ENCODE results near the gene TNNT2. TPM values are rescaled to one million over a fixed set of nuclear protein-coding genes. Genes with fewer than 3 reads are reported as not detected.
A peak's percentile ranks its signal among the peaks of the same experiment; 100 is the strongest.

TNNT2 gene
- total and polyA plus RNA-seq, 2 of the 8 experiments (the other 6 are each of a cell fraction or from before 2014, with no cell fraction given): 3.1 to 21.0 TPM

DNA sequence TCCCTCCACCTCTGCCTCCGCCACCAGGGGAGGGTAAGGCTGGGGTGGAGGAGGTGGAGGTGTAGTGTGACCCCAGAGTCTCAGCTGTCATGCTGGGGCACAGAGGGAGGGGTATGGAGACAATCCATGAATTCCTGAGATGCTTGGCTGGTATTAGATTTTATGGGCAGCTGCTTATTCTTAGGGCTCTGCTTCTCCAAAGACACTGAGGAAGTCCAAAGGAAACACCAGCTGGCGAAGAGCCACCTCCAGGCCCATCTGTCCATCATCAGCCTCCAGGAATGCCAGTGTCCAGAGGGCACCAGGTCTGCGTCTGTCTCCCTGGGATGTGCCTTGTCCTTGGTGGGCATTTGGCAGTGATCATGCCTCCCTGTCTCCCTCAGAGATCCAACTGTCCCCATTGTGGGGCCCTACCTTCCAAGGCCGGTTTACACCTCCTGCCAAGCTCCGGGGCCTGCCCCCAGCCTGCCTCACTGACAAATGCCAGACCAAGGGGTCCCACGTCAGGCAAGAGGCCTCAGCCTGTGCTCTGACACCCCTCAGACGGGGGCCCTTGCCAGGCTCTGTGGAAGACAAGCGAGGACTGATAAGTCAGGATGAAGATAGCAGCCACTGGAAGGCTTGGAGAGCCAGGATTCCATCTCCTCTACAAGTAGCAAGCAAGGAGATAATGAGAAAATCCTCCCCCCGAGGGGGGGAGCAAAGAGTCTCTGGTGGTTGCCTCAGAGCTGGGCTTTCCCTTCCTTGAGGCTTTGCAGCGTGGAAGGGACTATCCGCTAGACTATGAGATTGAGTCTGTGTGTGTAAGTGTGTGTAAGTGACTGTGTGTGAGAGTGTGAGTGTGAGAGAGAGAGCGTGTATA is 42.5 kb upstream of the TNNT2 start:
- no peak overlapping the region for H3K4ac ChIP-seq (replicated peaks; ENCODE audit: insufficient read length, low read depth, low read length)
- H3K79me1 ChIP-seq (ENCODE audit: low read depth, low read length): no peaks in the 10 kb centered on the region
- H3K18ac ChIP-seq (ENCODE audit: extremely low read depth, low read length): no peak overlapping the region
- H3K23ac ChIP-seq (ENCODE audit: insufficient read length): no peak overlapping the region
- no peak overlapping the region for H2BK5ac ChIP-seq (ENCODE audit: low read depth, low read length)
- H3K4me2 ChIP-seq (ENCODE audit: insufficient read depth in 1 of 2, low read depth in 2 of 2, low read length in 2 of 2): no peak overlapping the region
- H2BK20ac ChIP-seq (ENCODE audit: low read length): no peak overlapping the region
- H3K56ac ChIP-seq (replicated peaks; ENCODE audit: insufficient read length, low read depth, low read length): no peak overlapping the region
- peak overlapping the region; percentile 61 for H4K91ac ChIP-seq (replicated peaks; ENCODE audit: insufficient read length, low read length)
- H2BK15ac ChIP-seq (ENCODE audit: low read length): no peak overlapping the region
- TF ChIP-seq NANOG (IDR thresholded peaks at IDR 0.05; ENCODE audit: insufficient read depth, low read depth, low read length, poor library complexity, severe bottlenecking): no peak
- TF ChIP-seq ZNF274 (IDR thresholded peaks at IDR 0.05; ENCODE audit: borderline replicate concordance, extremely low read depth, low read length): no peak
- no peak for TF ChIP-seq CHD1 (IDR thresholded peaks at IDR 0.05; ENCODE audit: low read depth, low read length)
- TF ChIP-seq RXRA (IDR thresholded peaks at IDR 0.05; ENCODE audit: insufficient read depth, low read depth, low read length): no peak
- no peak for TF ChIP-seq SP1 (IDR thresholded peaks at IDR 0.05; ENCODE audit: low read depth, low read length)
- no peaks in the 10 kb centered on the region for H4K20me1 ChIP-seq (replicated peaks in 1 of 2; ENCODE audit: control insufficient read depth in 1 of 2, insufficient read depth in 2 of 2, low read length in 2 of 2)
- peaks cover 0 to 10% (median 0%) of the 10 kb centered on the region in 4 experiments; a peak in 1 of 7 replicates for H3K4me1 ChIP-seq (replicated peaks in 1 of 4; ENCODE audit: control insufficient read depth in 3 of 4, insufficient read depth in 4 of 4, low read length in 3 of 4)
- H3K9ac ChIP-seq (replicated peaks in 1 of 4; ENCODE audit: extremely low read depth in 1 of 4, low read depth in 3 of 4, low read length in 3 of 4): no peak overlapping the region
- H3K27me3 ChIP-seq (replicated peaks in 1 of 4; ENCODE audit: control insufficient read depth in 3 of 4, extremely low read depth in 1 of 4, insufficient read depth in 3 of 4, low read length in 3 of 4): 0 out of 7 replicates have a peak, but pooled peaks cover 0 to 2% (median 0%) of the 10 kb centered on the region in 4 experiments
- no peak overlapping the region for H3K4me3 ChIP-seq (ENCODE audit: extremely low read depth in 1 of 4, insufficient read depth in 2 of 4, low read depth in 3 of 4, low read length in 4 of 4)
- H2AFZ ChIP-seq (ENCODE audit: low read length): no peak overlapping the region
- no peak overlapping the region for H2AK5ac ChIP-seq (ENCODE audit: low read depth, low read length)
- 86% methylated on average over 12 of the region's 12 CpGs; no CpG with 5 or more reads in 1 of the 2 experiments for WGBS, 2 experiments (ENCODE audit: extremely low coverage in 1 of 2, insufficient coverage in 1 of 2, insufficient read length in 1 of 2, insufficient replicate concordance in 2 of 2, low coverage in 1 of 2, low lambda C conversion rate in 2 of 2, missing lambda C conversion rate in 1 of 2)
- H3K14ac ChIP-seq (ENCODE audit: insufficient read length): no peak overlapping the region
- H2BK120ac ChIP-seq (replicated peaks; ENCODE audit: low read depth, low read length): no peak overlapping the region
- no peak overlapping the region for H4K5ac ChIP-seq (ENCODE audit: insufficient read length, low read depth, low read length)
- H3K79me2 ChIP-seq (ENCODE audit: control insufficient read depth in 1 of 2, insufficient read depth in 2 of 2, low read length in 2 of 2): no peaks in the 10 kb centered on the region
- ChIA-PET POLR2A (ENCODE audit: partially characterized antibody) (interaction anchor here (2.6 kb wide), 1 partner anchor 9 kb away, joined by 8 read pairs; no protein-coding TSS in a partner anchor), CTCF (ENCODE audit: partially characterized antibody) (interaction anchor here (0.8 to 7.0 kb wide), 5 partner anchors 11 to 166 kb away, joined by 3 to 60 read pairs (median 7); no protein-coding TSS in a partner anchor)
- no peaks in the 10 kb centered on the region; the same call in 1 of the 2 replicates for H3K23me2 ChIP-seq (ENCODE audit: low read depth, low read length)
- DNase-seq (ENCODE audit: low read depth in 1 of 2, low spot score in 2 of 2) (no peak), FAIRE-seq (no peak)
- H3K36me3 ChIP-seq (ENCODE audit: control insufficient read depth in 2 of 4, insufficient read depth in 4 of 4, low read length in 3 of 4): no peaks in the 10 kb centered on the region
- no peak overlapping the region for H4K8ac ChIP-seq (ENCODE audit: extremely low read depth, insufficient read depth, low read length)
- peaks cover 9 to 11% of the 10 kb centered on the region in 2 experiments; a peak in 3 of 4 replicates for H3K9me3 ChIP-seq (ENCODE audit: insufficient read depth in 2 of 2, low read depth in 1 of 2, low read length in 1 of 2)
- no peak overlapping the region for H2BK12ac ChIP-seq (ENCODE audit: low read depth, low read length)
- H3K27ac ChIP-seq (ENCODE audit: low read depth, low read length): no peak overlapping the region

Measured in H1 (cell line).